ENCODE results near the gene PIK3R4.

The PIK3R4 gene

GRCh38 chr3:130746246-130747039 is at the start of gene PIK3R4:
Gene PIK3R4 (minus strand): TSS chr3:130746829. CDS start chr3:130745218, 1,611 bp downstream.
- DNase-seq: peak; percentile 97 to 99

GRCh38 chr3:130795396-130795795 is 48.8 kb upstream of the PIK3R4 start:
- DNase-seq: no peak

DNA sequence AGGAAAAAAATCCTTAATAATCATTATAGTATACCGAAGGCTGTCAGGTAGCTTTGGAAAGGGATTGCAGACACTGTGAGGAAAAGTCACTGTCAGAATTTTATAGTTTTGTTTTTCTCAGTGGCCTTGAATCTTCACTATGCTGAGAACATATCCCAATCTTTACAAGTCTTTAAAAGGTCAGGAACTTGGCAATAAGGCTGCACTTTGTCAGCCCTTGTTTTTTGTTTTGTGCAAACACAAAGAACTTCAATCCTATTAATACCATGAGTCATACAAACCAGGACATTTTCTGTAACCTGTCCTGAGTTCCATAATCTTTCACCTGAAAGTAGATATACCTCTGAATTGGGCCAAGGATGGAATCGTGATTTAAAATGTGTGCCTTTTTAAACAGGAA is 45.6 kb upstream of the PIK3R4 start:
- DNase-seq: no peak

GRCh38 chr3:130789782-130790322 is 43.2 kb upstream of the PIK3R4 start:
- DNase-seq: no peak

DNA sequence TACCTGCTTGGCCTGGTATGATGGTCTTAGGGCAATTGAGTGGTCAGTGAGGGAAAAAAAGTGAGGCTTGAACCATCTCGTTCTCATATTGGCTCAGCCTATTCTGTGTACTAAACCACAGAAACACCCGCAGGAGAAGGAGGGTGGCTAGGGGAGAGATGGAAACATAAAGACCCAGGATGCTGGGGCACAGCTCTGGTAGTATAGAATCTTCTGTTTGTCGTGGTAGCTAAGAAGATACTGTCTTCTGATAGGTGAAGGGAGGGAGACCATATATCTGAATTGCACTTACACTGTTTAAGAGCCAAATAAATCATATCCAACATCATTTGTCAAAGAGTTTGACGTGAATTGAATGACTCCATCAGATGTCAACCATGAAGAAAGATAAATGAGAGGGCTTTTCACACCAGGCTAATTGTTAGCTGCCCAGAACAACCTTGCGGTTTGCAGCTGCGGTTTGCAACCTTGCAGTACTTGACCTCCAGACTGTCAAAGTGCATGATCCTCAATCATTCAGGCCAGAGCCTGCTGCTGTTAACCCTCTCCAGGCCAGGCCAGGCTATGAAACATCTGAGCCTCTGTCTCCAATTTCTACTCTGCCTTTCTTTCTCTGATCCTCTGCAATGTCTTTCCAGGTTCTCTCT is 40.9 kb upstream of the PIK3R4 start:
- DNase-seq: no peak

DNA sequence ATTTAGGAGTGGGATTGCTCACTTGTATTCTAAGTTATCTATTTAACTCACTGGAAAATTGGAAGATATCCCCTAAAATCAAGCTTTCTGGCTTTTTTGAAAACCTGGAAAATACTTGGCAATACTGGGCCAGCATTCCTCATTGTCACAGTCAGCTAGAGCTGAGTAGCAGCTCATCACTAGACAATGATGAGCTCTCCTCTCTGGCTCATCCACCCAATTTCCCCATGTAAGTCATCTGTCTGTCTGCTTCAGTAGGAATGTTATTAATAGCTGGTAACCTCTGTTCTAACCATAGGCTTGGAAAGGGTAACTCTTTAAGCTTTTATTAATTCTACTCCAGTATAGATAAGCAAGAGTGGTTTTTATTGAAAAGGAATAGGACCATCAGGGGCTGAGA is 39.7 kb upstream of the PIK3R4 start:
- DNase-seq: no peak

DNA sequence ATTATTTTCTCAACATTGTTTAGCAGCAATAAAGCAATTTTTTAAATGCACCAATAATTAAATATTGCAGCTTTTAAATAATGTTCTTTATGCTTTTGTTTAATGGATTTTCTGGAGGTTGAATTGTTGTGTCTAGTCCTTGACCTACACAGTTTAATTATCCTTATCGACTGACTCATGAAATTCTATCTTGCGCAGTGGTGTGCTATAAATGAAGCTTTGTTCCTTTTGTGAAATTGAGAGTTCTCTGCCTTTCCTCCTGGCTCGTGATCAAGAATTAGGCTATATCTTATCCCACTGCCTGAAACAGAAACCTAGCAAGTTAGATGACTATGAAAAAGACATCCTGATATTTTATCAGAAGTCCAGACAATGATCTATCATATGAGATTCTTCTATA is 37.0 kb upstream of the PIK3R4 start:
- no peak for DNase-seq

- DNase-seq: no peak
Measured at GRCh38 chr3:130779486-130779885, 32.9 kb upstream of the PIK3R4 start.

DNA sequence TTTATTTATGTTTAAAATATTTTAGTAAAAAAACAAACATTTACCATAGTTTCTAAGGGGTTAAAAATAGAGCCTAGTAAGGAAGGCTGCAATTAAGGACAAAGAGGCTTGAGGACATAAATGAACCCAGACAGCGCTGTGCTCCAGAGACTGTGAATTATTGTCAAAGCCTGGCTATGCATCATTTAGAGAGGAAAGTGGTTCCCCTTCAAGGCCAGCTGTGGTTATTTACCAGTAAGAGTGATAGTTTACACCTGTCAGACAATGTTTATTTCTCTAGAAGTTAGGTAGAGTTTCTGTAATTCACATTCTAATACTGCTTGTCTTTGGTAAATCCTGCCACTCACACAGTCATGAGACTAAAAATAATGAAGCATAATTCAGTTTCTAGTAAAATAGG is 32.4 kb upstream of the PIK3R4 start:
- no peak for DNase-seq

GRCh38 chr3:130773366-130773765 is 26.7 kb upstream of the PIK3R4 start:
- DNase-seq: no peak

GRCh38 chr3:130772129-130772528 is 25.5 kb upstream of the PIK3R4 start:
- peak in 1 of 2 donors; percentile 29 for DNase-seq

GRCh38 chr3:130770644-130771043 is 24.0 kb upstream of the PIK3R4 start:
- DNase-seq: no peak

DNA sequence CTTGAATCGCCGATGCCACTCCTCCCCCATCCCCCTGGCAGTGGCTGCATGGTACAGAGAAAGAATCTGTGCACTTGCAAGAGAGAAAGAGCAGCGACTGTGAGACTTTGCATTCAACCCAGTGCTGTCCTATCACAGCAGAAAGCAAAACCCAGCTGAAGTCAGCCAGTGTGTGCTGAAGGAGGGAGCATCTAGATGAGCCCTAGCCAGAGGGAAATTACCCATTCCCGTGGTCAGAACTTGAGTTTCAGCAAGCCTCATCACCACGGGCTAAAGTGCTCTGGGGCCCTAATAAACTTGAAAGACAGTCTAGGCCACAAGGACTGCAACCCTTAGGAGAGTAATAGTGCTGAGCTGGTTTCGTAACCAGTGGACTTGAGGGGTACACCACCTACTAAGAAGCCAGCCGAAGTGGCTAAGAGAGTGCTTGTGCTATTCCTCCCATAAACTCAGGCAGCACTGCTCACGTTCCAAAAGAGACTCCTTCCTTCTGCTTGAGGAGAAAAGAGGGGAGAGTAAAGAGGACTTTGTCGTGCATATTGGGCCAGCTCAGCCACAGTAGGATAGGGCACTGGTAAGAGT is 15.2 kb upstream of the PIK3R4 start:
- DNase-seq: no peak

DNA sequence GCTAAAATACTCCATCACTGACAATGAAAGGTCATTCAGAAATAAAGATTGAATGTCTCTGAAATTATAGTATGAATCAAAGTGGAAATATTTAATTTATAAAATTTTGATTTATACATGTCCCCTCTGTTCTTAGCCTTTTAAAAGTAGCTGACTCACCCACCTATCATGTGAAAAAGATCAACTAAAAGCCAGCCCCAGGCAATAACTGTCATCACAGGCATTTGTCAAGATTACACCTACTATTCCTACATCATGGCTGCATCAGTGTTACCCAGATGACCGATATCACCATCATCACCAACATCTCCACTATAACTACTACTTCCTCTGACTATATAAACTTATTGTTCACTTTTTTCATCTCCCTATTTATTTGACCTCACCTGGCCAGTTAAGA is 14.3 kb upstream of the PIK3R4 start:
- no peak for DNase-seq

DNA sequence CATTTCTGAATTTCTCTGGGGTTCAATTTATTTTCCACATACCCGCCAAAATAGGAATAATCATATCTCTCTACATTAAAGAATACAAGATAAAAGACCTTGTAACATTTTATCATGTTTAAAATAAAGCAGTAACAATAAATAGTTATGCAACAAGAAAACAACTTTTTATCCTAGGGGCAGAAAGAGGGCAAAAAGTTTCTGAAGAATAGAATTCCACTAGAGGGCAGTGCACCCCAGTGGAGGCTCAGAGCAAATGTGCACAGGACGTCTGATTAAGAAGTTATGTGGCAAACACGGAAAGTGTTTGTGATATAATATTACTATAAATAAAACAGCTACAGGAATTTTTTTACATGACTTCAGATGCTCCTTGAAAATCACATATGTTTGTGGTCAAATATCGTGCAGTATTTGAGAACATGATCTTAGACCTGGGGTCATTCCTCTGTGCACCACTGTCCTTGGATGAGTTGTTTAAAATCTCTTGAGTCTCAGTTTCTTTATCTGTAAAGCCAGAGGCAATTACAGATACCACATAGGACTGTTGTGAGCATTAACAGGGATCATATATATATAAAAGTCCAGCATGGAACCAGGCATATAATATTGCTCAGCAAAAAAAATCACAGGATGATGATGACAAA is 13.2 kb upstream of the PIK3R4 start:
- peak; percentile 73 to 96 for DNase-seq

DNA sequence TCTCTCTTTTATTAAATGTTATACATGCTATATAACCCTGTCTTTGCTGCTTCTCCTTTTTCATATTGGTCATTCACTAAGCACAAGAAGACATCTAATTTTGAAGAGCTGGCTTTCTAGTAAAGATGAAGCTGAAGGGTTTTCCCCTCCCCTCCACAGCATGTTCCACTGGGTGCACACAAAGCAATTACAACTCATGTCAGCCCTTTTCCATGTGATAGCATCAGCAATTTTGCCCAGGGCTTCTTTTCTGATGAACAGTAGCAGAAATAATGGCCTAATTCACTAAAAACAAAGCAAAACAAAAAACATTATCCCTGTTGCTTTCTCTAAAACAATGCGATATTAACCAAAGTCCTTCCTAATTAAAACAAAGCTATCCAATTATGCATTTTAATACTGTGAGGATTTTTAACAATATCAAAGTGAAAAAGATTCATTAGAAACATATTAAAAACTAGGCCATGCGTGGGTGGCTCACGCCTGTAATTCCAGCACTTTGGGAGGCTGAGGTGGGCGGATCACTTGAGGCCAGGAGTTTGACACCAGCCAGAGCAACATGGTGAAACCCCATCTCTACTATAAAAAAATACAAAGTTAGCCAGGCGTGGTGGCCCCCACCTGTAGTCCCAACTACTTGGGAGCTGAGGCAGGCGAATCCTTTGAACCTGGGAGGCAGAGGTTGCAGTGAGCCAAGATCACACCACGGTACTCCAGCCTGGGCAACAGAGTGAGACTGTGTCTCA is 12.2 kb upstream of the PIK3R4 start:
- peak in 1 of 2 donors; percentile 5 for DNase-seq

GRCh38 chr3:130757611-130758150 is 11.1 kb upstream of the PIK3R4 start:
- no peak for DNase-seq

- DNase-seq: no peak
Measured at GRCh38 chr3:130755666-130756065, 9.0 kb upstream of the PIK3R4 start.

- DNase-seq: no peak
Measured at GRCh38 chr3:130748981-130749380, 2.4 kb upstream of the PIK3R4 start.

DNA sequence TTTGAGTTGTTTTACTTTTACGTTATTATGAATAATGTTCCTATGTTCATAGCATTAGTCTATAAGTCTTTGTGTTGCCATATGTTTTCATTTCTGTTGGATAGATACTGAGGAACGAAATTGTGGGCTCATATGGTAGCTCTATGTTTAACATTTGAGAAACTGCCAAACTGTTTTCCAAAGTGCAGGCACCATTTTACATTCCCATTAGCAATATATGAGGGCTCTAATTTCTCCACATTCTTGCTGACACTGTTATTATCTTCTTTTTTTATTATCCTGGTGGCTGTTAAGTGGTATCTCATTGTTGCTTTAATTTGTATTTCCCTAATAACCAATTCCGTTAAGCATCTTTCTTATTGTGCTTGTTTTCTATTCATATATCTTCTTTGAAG is 1.8 kb upstream of the PIK3R4 start:
- no peak for DNase-seq

DNA sequence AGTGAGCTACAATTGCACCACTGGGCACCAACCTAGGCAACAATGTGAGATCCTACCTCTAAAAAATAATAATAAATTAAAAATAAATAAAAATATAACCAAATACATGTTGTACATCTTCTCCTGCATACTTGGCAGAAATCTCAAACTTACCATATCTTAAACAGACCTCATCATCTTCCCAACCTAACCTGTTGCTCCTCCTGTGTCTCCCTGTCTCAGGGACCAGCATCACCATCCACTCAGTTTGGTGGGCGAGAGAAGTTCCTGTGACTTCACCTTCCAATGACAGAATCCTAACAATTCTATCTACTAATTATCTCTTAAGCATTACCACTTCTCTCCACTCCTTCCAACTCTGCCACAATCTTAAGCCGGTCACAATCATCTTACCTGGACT is 3.3 kb downstream of the PIK3R4 start:
- no peak for DNase-seq

- DNase-seq: no peak
Measured at GRCh38 chr3:130741946-130742610, 4.6 kb downstream of the PIK3R4 start.

Data from inflammatory macrophage treated with lipopolysaccharide for 1 hour (primary cell).